ENCODE data around the gene AP2A2.

GRCh38 chr11:929405-929804 is 3.7 kb downstream of the AP2A2 start:
- TF ChIP-seq, protein P1, sequence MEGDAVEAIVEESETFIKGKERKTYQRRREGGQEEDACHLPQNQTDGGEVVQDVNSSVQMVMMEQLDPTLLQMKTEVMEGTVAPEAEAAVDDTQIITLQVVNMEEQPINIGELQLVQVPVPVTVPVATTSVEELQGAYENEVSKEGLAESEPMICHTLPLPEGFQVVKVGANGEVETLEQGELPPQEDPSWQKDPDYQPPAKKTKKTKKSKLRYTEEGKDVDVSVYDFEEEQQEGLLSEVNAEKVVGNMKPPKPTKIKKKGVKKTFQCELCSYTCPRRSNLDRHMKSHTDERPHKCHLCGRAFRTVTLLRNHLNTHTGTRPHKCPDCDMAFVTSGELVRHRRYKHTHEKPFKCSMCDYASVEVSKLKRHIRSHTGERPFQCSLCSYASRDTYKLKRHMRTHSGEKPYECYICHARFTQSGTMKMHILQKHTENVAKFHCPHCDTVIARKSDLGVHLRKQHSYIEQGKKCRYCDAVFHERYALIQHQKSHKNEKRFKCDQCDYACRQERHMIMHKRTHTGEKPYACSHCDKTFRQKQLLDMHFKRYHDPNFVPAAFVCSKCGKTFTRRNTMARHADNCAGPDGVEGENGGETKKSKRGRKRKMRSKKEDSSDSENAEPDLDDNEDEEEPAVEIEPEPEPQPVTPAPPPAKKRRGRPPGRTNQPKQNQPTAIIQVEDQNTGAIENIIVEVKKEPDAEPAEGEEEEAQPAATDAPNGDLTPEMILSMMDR (IDR thresholded peaks at IDR 0.05) = no peak
- no peak for TF ChIP-seq POLR2AphosphoS5 (IDR thresholded peaks at IDR 0.05; ENCODE audit: insufficient read depth in 1 of 2, low read depth in 1 of 2)
- no peak for TF ChIP-seq POLR2A (IDR thresholded peaks at IDR 0.05)

Data from vagina (tissue), 2 donors.